BLaER1 (cell line): ENCODE data around the gene PTBP3.
A peak's percentile ranks its signal among the peaks of the same experiment; 100 is the strongest.

ENCODE experiments used
- H3K27ac ChIP-seq: shearing (Covaris generic); formaldehyde crosslinking; 2 replicates; pipeline ENCODE4 v1.8.1; 2022
- H3K27me3 ChIP-seq: shearing (Covaris generic); formaldehyde crosslinking; 2 replicates; pipeline ENCODE4 v1.8.1; 2022
- H3K36me3 ChIP-seq: shearing (Covaris generic); formaldehyde crosslinking; 2 replicates; pipeline ENCODE4 v1.8.1; 2022
- H3K4me1 ChIP-seq: shearing (Covaris generic); formaldehyde crosslinking; 2 replicates; pipeline ENCODE4 v1.8.1; 2022
- H3K4me2 ChIP-seq: shearing (Covaris generic); formaldehyde crosslinking; 2 replicates; pipeline ENCODE4 v1.8.1; 2022
- H3K4me3 ChIP-seq: shearing (Covaris generic); formaldehyde crosslinking; 2 replicates; pipeline ENCODE4 v1.8.1; 2022
- H3K9ac ChIP-seq: shearing (Covaris generic); formaldehyde crosslinking; 2 replicates; pipeline ENCODE4 v1.8.1; 2022
- H3K9me3 ChIP-seq: shearing (Covaris generic); formaldehyde crosslinking; 2 replicates; pipeline ENCODE4 v1.8.1; 2022
- H4K20me1 ChIP-seq: shearing (Covaris generic); formaldehyde crosslinking; 2 replicates; pipeline ENCODE4 v1.8.1; 2022
- Cebpa-rat ChIP-seq: shearing (Covaris generic); IDR thresholded peaks from 2 replicates; pipeline ENCODE4 v1.8.1; 2022

The PTBP3 gene

DNA sequence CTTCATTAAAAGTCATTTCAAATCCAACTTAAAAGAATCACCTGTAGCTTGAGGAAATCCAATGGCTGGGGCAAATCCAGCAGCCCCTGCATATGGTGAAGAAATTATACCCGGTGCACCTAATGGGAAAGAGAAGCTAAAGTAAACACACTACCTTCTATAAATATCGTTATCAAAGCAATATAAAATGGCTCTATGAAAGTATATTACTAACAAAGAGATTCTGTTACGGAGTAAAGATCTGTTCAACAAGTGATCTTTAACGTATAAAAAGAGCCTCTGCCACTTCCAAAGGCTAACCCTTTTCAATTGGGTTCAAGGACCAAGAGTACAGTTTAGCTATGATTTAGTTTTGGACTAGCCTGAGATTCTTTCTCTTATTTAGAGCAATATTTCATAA is 98.6 kb downstream of the PTBP3 start:
- no peak for TF ChIP-seq Cebpa-rat

DNA sequence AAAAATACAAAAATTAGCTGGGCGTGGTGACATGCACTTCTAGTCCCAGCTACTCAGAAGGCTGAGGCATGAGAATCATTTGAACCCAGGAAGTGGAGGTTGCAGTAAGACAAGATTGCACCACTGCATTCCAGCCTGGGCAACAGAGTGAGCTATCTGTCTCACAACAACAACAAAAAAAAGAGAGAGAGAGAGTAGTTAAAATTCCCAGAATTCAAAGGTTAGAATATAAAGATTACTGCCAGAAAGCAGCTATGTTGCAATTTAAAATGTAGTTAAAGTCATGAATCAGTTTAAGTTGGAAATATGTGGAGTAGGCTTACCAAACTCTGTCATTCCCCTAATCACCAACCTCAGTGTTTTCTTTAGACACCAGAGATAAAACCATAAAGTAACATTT is 99.7 kb downstream of the PTBP3 start:
- no peak for TF ChIP-seq Cebpa-rat
- Histone ChIP-seq H4K20me1 (no peaks in the 10 kb centered on the region), H3K27me3 (no peaks in the 10 kb centered on the region), H3K4me1 (no peaks in the 10 kb centered on the region), H3K27ac (no peak overlapping the region), H3K9ac (no peak overlapping the region), H3K4me3 (no peak overlapping the region), H3K9me3 (no peaks in the 10 kb centered on the region), H3K4me2 (no peak overlapping the region), H3K36me3 (peaks cover 51% of the 10 kb centered on the region)

More for the DNA sequence above, 98.6 kb downstream of the PTBP3 start:
- Histone ChIP-seq H3K4me3 (no peak overlapping the region), H3K9ac (no peak overlapping the region), H3K4me2 (no peak overlapping the region), H4K20me1 (no peaks in the 10 kb centered on the region), H3K27ac (no peak overlapping the region), H3K4me1 (no peaks in the 10 kb centered on the region), H3K36me3 (peaks cover 41% of the 10 kb centered on the region), H3K9me3 (no peaks in the 10 kb centered on the region), H3K27me3 (no peaks in the 10 kb centered on the region)

DNA sequence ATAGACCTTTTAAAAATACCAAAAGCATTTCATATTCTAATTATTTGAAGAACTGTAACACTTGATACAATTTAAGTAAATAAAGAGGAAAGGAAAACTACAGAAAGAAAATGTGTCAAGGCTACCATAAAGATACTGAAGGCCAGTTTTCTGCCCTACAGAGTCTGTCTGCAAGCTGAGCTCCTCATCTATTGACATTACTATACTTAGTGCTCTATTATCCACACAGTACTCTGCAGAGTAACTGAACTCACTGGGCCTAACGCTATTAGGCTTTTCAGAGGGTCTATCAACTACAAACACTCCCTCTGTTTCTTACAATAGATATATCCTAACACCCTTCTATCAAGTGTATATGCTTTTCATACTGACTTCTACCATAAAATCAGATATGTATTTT is 101.2 kb downstream of the PTBP3 start:
- H3K36me3 ChIP-seq: peaks cover 66% of the 10 kb centered on the region
- no peaks in the 10 kb centered on the region for H4K20me1 ChIP-seq
- no peak overlapping the region for H3K4me2 ChIP-seq
- H3K27ac ChIP-seq: no peak overlapping the region
- H3K9me3 ChIP-seq: no peaks in the 10 kb centered on the region
- H3K4me1 ChIP-seq: no peaks in the 10 kb centered on the region
- no peak overlapping the region for H3K4me3 ChIP-seq
- no peak for TF ChIP-seq Cebpa-rat
- H3K27me3 ChIP-seq: no peaks in the 10 kb centered on the region
- no peak overlapping the region for H3K9ac ChIP-seq

DNA sequence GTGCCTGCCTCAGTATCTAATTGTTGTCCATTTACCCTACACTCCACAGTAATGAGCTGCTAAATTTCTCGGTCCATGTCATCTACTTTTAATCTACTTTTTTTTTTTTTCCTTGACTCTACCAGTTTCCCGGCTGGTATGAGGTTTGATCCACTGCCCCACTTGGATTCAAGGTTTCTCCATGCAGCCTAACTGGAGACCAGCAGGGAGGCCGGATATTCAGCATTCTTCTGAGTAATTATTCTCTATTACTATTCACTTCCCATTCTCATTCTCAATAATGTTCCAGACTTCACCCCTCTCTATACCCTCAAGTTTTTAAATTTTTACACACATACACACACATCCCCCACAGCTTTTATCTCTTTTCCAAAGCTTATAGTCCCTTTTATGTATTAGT is 107.3 kb downstream of the PTBP3 start:
- Histone ChIP-seq H3K4me3 (no peak overlapping the region), H4K20me1 (no peaks in the 10 kb centered on the region), H3K4me2 (no peak overlapping the region), H3K36me3 (peaks cover 83% of the 10 kb centered on the region), H3K4me1 (no peaks in the 10 kb centered on the region), H3K9ac (no peak overlapping the region), H3K27me3 (no peaks in the 10 kb centered on the region), H3K27ac (no peak overlapping the region), H3K9me3 (no peaks in the 10 kb centered on the region)
- no peak for TF ChIP-seq Cebpa-rat

DNA sequence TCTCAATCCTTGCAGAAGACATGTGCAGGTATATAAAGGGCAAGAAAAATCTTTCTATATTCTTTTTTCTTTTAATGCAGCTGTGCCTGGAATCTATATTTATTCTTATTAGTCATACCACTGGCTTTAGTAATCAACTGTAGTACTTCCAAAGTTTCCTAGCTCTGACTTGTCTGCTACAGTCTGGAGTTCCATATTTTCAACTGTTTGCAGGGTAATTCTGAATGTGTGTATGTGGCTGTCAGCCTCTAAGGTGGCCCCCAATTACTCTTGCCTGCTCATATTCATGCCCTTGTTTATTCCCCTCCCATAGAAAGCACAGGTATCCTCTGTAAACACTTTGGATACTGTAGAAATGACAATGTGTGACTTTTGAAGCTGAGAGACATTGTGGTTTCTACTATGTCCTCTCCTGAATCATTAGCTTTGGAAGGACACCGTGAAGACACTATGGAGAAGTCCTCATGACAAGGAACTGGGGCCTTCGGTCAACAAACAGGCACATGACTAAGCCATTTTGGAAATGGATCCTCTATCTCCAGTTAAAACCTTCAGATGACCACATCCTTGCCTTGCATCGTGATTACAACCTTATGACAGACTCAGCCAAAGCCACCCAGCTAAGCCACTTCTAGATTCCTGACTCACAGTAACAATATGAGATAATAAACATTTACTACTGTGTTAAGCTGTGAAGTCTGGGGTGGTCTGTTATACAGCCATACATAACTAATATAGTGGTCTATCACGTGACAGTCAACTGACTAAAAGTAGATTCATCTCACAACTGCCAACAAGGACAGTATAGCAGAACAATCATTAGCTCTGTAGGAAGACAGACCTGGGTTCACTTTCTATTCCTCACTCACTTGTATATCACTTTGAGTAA is 108.8 kb downstream of the PTBP3 start:
- H3K4me2 ChIP-seq: no peak overlapping the region
- peaks cover 6% of the 10 kb centered on the region for H3K4me1 ChIP-seq
- no peaks in the 10 kb centered on the region for H3K27me3 ChIP-seq
- H4K20me1 ChIP-seq: no peaks in the 10 kb centered on the region
- no peak for TF ChIP-seq Cebpa-rat
- peaks cover 80% of the 10 kb centered on the region for H3K36me3 ChIP-seq
- H3K9me3 ChIP-seq: no peaks in the 10 kb centered on the region
- H3K4me3 ChIP-seq: no peak overlapping the region
- H3K9ac ChIP-seq: no peak overlapping the region
- H3K27ac ChIP-seq: no peak overlapping the region

DNA sequence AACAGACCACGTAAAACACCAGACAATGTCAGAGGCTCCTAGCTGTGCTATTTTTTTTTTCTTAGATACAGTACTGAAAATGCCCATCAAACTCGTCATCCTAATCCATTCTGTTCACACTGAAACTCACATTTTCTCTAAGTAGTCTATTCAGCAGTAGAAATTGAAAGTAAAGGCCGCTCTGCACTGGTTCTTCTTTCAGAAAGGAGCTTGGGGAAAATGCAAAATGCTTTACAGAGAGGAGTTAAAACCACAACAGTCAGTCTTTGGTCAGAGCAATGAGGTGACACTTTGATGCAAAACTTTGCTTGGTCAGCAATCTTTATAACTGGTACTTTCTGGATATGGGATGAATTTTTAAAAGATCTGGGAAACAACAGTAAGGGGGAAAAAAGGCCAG is 114.5 kb downstream of the PTBP3 start:
- Histone ChIP-seq H3K4me3 (no peak overlapping the region), H3K9ac (no peak overlapping the region), H3K4me1 (peaks cover 15% of the 10 kb centered on the region), H3K27ac (no peak overlapping the region), H3K27me3 (no peaks in the 10 kb centered on the region), H4K20me1 (no peaks in the 10 kb centered on the region), H3K36me3 (peaks cover 64% of the 10 kb centered on the region), H3K4me2 (peak overlapping the region; percentile 5; the same call in 1 of the 2 replicates), H3K9me3 (no peaks in the 10 kb centered on the region)
- no peak for TF ChIP-seq Cebpa-rat

DNA sequence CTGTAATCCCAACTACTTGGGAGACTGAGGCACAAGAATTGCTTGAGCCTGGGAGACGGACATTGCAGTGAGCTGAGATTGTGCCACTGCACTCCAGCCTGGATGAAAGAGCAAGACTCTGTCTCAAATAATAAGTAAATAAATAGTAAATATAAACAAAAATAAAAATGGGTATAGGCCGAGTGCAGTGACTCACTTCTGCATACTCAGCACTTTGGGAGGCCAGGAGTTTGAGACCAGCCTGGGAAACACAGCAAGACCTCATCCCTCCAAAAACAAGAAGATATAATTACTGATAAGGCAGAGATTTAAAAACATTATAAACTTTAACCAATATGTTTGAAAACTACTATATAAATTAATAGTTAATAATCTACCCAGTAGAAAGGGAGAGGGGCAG is 120.5 kb downstream of the PTBP3 start:
- no peak for TF ChIP-seq Cebpa-rat
- no peaks in the 10 kb centered on the region for H4K20me1 ChIP-seq
- H3K27ac ChIP-seq: no peak overlapping the region
- no peaks in the 10 kb centered on the region for H3K4me1 ChIP-seq
- no peak overlapping the region for H3K4me2 ChIP-seq
- H3K9ac ChIP-seq: no peak overlapping the region
- H3K4me3 ChIP-seq: no peak overlapping the region
- H3K27me3 ChIP-seq: no peaks in the 10 kb centered on the region
- peaks cover 23% of the 10 kb centered on the region for H3K9me3 ChIP-seq
- H3K36me3 ChIP-seq: peaks cover 92% of the 10 kb centered on the region

DNA sequence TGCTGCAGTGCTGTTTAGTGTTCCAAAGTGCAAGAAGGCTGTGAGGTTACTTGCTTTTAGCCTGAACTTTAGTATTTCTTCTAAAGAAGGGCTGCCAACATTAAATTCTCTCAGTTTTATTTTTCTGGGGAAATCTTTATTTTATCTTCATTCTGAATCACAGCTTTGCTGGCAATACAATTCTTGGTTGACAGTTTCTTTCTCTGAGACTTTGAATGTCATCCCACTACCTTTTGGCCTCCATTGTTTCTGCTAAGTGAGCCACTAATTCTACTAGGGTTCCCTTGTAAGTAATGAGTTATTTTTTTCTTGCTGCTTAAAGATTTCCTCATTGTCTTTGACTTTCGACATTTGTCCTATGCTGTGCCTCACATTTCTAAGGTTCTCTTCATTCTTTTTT is 126.0 kb downstream of the PTBP3 start:
- H3K36me3 ChIP-seq: peaks cover 60% of the 10 kb centered on the region
- H4K20me1 ChIP-seq: no peaks in the 10 kb centered on the region
- peaks cover 32% of the 10 kb centered on the region for H3K9me3 ChIP-seq
- no peaks in the 10 kb centered on the region for H3K27me3 ChIP-seq
- no peak overlapping the region for H3K9ac ChIP-seq
- H3K4me2 ChIP-seq: no peak overlapping the region
- no peaks in the 10 kb centered on the region for H3K4me1 ChIP-seq
- no peak overlapping the region for H3K27ac ChIP-seq
- no peak overlapping the region for H3K4me3 ChIP-seq
- no peak for TF ChIP-seq Cebpa-rat

DNA sequence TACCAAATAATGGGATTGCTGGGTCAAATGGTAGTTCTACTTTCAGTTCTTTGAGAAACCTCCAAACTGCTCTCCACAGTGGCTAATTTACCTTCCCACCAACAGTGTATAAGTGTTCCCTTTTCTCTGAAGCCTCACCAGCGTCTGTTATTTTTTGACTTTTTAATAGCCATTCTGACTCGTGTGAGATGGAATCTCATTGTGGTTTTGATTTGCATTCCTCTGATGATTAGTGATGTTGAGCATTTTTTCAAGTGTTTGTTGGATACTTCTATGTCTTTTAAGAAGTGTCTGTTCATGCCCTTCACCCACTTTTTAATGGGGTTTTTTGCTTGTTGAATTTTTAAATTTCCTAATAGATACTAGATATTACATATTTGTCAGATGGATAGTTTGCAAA is 129.9 kb downstream of the PTBP3 start:
- Histone ChIP-seq H3K4me3 (no peak overlapping the region), H3K9ac (no peak overlapping the region), H3K4me1 (no peaks in the 10 kb centered on the region), H3K9me3 (peaks cover 15% of the 10 kb centered on the region), H3K27me3 (no peaks in the 10 kb centered on the region), H3K36me3 (peaks cover 23% of the 10 kb centered on the region), H4K20me1 (no peaks in the 10 kb centered on the region), H3K27ac (no peak overlapping the region), H3K4me2 (no peak overlapping the region)
- TF ChIP-seq Cebpa-rat: no peak

DNA sequence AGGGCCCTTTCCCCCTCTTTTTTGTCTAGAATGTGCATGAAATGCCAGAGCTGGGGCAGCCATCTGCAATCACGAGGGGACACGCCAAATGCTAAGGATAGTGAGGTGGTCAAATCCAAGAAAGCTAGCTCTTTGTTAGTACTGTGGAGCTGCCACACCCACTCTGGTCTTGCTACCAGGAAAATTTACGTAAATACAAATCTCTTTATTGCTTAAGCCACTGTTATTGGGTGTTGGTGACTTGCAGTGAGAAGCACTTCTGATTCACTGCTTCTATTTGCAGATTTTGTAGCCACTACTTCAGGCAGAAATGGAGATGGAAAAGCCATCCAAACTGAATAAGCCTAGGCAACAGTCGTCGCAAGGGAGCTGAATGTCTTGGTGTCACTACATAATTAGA is 132.7 kb downstream of the PTBP3 start:
- Histone ChIP-seq H4K20me1 (no peaks in the 10 kb centered on the region), H3K4me3 (no peak overlapping the region), H3K4me1 (no peaks in the 10 kb centered on the region), H3K27ac (no peak overlapping the region), H3K9me3 (no peaks in the 10 kb centered on the region), H3K36me3 (peaks cover 4% of the 10 kb centered on the region; the same call in 1 of the 2 replicates), H3K9ac (no peak overlapping the region), H3K4me2 (no peak overlapping the region), H3K27me3 (no peaks in the 10 kb centered on the region)
- TF ChIP-seq Cebpa-rat: no peak
